HG03354 (cell line): ENCODE data around the gene PUS1.

Experiments used
- ATAC-seq: cut with Tn5 transposase; IDR thresholded peaks from one replicate; pipeline ENCODE4 v1.9.1; 2021; ENCODE audit warnings: mild to moderate bottlenecking; ENCODE audit not compliant: unreplicated experiment, poor library complexity, severe bottlenecking

Gene PUS1

GRCh38 chr12:131901431-131902331, 27.4 kb upstream of the PUS1 start:
- no peak for ATAC-seq

GRCh38 chr12:131902332-131903241, 26.5 kb upstream of the PUS1 start:
- ATAC-seq = no peak

DNA sequence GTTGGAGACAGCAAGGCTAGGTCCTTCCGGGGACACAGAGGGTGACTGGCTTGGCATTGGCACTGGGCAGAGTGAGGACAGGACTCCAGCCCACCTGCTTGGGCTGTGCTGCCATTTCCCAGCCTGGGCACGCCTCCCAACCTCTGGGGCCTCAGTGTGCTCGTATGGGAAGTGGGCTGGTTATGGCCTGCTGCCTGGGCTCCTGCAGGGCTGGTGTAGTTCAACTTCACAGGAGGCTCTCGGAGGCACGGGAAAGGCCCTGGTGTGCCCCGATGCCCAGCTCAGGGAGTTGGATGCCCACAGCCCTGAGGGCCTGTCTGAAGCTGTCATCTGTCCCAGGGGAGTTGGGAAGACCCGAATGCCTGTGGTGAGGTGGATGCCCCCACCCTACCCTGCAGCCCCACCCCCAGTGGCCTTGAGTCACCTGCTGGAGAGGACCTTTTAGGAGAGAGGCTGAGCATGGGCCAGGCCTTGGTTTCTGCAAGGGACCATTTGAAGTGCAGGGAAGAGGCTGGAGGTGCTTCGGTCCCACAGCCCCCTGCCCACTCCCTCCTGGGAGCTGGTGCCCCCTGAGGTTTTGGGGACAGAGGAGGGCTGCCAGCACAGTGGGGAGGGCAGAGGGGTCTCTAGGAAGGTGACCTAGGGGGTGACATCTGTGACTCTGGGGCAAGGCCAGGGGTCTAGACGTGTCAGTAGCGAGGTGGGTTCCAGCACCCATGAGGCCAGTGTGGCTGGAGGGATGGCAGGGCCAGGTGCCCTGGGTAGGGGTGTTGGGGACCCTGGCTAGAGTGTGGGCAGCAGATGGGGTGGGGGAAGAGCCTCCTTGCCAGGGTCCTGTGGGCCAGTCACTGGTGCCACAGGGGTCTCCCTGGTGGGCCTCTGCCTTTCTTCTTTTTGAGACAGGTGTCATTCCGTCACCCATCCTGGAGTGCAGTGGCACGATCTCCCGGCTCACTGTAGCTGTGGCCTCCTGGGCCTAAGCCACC, 25.5 kb upstream of the PUS1 start:
- ATAC-seq = no peak

DNA sequence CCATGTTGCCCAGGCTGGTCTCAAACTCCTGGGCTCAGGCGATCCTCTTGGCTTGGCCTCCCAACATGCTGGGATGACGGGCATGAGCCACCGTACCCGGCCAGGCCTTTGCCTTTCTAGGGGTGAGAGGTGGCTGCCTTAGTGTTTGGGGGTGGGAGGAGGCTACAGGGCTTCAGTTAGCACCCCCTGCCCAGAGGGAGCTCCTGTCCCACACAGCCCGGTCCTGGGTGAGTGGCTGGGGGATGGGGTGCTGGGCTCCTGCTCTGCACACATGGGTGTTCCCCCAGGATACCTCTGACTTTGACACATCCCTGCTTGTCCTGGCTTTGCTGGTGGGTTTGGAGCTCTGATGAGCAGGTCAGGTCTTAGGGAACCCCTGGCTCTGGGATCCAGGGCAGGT, 24.7 kb upstream of the PUS1 start:
- no peak for ATAC-seq

GRCh38 chr12:131905081-131905629, 23.9 kb upstream of the PUS1 start:
- no peak for ATAC-seq

DNA sequence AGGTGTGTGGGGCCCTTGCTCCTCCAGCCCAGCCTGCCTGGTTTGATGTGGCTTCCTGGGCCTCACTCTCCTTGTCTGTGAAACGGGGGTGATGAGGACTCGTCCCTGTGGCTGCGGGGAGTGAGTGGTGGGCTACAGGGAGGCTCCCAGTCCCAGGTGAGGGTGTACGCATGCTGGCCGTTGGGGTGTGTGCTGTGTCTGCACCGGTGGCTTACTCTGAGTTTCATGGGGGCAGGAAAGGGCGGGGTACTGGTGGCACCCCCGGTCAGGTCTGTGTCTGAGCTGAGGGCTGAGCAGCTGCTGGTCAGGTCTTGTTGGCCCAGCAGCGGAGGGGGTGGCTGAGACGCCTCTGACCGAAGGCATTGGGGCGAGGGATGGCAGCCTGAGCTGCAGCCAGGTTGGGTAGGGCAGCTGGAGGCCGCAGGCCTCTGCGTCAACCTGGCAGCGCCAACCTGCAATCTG, 23.4 kb upstream of the PUS1 start:
- ATAC-seq = no peak

GRCh38 chr12:131907379-131908091, 21.5 kb upstream of the PUS1 start:
- no peak for ATAC-seq

- no peak for ATAC-seq
Observed at GRCh38 chr12:131908092-131909080, 20.7 kb upstream of the PUS1 start.

GRCh38 chr12:131909081-131909751, 19.9 kb upstream of the PUS1 start:
- ATAC-seq = no peak

- no peak for ATAC-seq
Observed at GRCh38 chr12:131909752-131910219, 19.3 kb upstream of the PUS1 start.

- ATAC-seq = no peak
Observed at GRCh38 chr12:131910302-131911027, 18.6 kb upstream of the PUS1 start.

GRCh38 chr12:131911028-131911650, 17.9 kb upstream of the PUS1 start:
- no peak for ATAC-seq

DNA sequence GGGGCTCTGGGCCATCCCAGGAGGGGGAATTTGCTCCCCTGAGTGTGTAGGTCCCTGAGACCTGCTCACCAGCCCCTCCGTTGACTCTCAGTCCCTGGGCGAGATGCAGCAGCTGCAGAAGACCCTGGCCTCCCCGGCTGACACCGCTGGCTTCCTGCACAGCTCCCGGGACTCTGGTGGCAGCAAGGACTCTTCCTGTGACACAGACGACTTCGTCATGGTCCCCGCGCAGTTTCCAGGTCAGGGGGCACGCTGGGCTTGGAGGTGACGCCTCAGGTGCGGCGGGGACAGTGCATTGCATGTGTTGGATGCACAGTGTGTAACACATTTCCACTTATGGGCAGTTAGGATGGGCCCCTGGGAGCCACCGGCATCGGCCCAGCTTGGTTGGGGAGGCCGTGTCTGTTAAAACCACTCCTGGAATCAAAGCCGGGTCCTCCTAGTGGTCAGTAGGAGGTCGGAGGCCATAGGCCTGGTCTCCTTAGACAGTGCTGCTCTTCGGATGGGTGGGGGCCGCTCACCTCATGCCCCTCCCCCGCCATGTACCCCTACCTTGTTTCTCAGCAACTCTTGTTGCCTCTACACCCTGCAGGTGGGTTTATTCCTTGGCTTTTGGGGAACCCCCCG, 17.1 kb upstream of the PUS1 start:
- ATAC-seq = no peak

DNA sequence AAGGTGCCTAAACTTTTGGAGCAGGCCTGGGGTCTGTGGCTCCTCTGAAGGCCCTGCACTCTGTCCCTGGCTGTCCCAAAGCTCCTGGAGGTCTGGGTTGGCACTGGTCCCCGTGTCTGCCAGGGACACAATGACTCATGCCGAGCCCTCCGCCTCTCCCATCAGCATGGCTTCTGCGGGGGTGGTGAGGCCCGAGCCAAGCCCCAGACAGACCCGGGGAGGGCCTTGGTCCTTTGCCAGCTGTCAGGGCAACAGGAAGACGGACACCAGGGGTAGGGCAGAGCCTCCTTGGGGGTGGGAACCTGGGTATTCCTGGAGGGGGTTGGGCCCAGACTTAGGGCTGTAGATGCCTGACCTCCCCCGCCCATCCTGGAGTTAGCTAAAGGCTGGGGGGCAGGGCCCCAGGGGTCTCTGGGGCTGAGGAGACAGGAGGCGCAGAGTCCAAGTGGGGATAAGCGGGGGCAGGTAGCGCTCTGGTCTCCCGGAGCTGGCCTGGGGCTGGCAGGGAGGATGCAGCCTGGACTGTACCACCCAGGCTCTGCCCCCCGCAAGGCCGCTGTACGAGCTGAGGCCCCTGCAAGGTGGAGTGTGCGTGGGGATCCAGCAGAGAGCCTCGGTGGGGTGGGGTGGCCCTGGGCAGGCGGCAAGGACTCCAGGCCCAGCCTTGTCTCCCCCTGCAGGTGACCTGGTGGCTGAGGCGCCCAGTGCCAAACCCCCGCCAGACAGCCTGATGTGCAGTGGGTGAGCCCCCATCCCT, 16.4 kb upstream of the PUS1 start:
- no peak for ATAC-seq

DNA sequence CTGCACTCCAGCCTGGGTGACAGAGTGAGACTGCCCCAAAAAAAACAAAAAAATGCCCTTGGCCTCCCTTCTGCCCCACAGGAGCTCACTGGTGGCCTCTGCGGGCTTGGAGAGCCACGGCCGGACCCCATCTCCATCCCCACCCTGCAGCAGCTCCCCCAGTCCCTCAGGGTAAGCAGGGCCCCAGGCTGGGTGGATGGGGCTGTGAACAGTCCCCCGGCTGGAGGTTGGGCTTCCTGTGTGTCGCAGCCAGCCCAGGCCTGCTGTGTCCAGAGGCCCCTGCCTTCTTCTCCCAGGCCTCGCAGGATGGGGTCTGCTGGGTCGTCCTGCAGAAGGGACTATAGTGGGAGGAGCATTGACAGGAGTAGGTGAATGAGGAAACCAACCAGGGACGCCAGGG, 15.4 kb upstream of the PUS1 start:
- ATAC-seq = no peak
